ENCODE data around the gene ADAMTS9. TPM values are rescaled to one million over a fixed set of nuclear protein-coding genes. Genes with fewer than 3 reads are reported as not detected.

The ADAMTS9 gene
- total and polyA plus RNA-seq, 4 donors, result 1.2 to 13.8 (median 7.4) TPM

GRCh38 chr3:64495781-64496334 is 191.9 kb downstream of the ADAMTS9 start:
- Histone ChIP-seq H3K9ac (ENCODE audit: low read depth in 1 of 2, low read length in 2 of 2) (no peak overlapping the region), H3K36me3 (ENCODE audit: control insufficient read depth in 4 of 4, insufficient read depth in 3 of 4, low read depth in 1 of 4, low read length in 3 of 4) (no peaks in the 10 kb centered on the region), H3K4me3 (ENCODE audit: low read depth in 1 of 3, low read length in 3 of 3) (no peak overlapping the region), H3K4me1 (ENCODE audit: control insufficient read depth in 4 of 4, insufficient read depth in 4 of 4, low read length in 3 of 4) (no peaks in the 10 kb centered on the region), H3K9me3 (ENCODE audit: control insufficient read depth in 4 of 4, low read length in 3 of 4) (no peaks in the 10 kb centered on the region), H3K27me3 (ENCODE audit: control insufficient read depth in 4 of 4, insufficient read depth in 4 of 4, low read length in 3 of 4) (no peaks in the 10 kb centered on the region), H3K27ac (ENCODE audit: low read depth in 1 of 2, low read length in 2 of 2) (no peak overlapping the region)
- TF ChIP-seq RXRA (IDR thresholded peaks at IDR 0.05) (no peak), HNF4G (IDR thresholded peaks at IDR 0.05) (no peak), FOXA2 (IDR thresholded peaks at IDR 0.05) (no peak), SP1 (IDR thresholded peaks at IDR 0.05) (no peak), FOXA1 (IDR thresholded peaks at IDR 0.05) (no peak), MAX (IDR thresholded peaks at IDR 0.05) (no peak), NR2F2 (IDR thresholded peaks at IDR 0.05) (no peak)
- WGBS, result 94% methylated on average over 2 of the region's 2 CpGs
- DNase-seq (ENCODE audit: low spot score), result no peak

- H3K4me1 ChIP-seq (ENCODE audit: control insufficient read depth in 4 of 4, insufficient read depth in 4 of 4, low read length in 3 of 4), result no peaks in the 10 kb centered on the region
- no peaks in the 10 kb centered on the region for H3K9me3 ChIP-seq (ENCODE audit: control insufficient read depth in 4 of 4, low read length in 3 of 4)
- DNase-seq (ENCODE audit: low spot score), result no peak
- H3K27ac ChIP-seq (ENCODE audit: low read depth in 1 of 2, low read length in 2 of 2), result no peak overlapping the region
- H3K36me3 ChIP-seq (ENCODE audit: control insufficient read depth in 4 of 4, insufficient read depth in 3 of 4, low read depth in 1 of 4, low read length in 3 of 4), result no peaks in the 10 kb centered on the region
- WGBS, result 64% methylated on average over 4 of the region's 4 CpGs
- H3K4me3 ChIP-seq (ENCODE audit: low read depth in 1 of 3, low read length in 3 of 3), result no peak overlapping the region
- no peak overlapping the region for H3K9ac ChIP-seq (ENCODE audit: low read depth in 1 of 2, low read length in 2 of 2)
- TF ChIP-seq GABPA (IDR thresholded peaks at IDR 0.05 in 1 of 2, conservative IDR thresholded peaks at IDR 0.05 in 1 of 2) (no peak), ZBTB33 (IDR thresholded peaks at IDR 0.05) (no peak), FOXA1 (IDR thresholded peaks at IDR 0.05) (no peak), HNF4A (conservative IDR thresholded peaks at IDR 0.05) (no peak), JUND (IDR thresholded peaks at IDR 0.05) (no peak), RXRA (IDR thresholded peaks at IDR 0.05) (no peak), CTCF (IDR thresholded peaks at IDR 0.05; ENCODE audit: low read depth, low read length, missing input control) (no peak)
- H3K27me3 ChIP-seq (ENCODE audit: control insufficient read depth in 4 of 4, insufficient read depth in 4 of 4, low read length in 3 of 4), result no peaks in the 10 kb centered on the region
These were observed 192.5 kb downstream of the ADAMTS9 start for GRCh38 chr3:64495121-64495780.

GRCh38 chr3:64494526-64494925 is 193.3 kb downstream of the ADAMTS9 start:
- Histone ChIP-seq H3K27ac (ENCODE audit: low read depth in 1 of 2, low read length in 2 of 2) (no peak overlapping the region), H3K4me3 (ENCODE audit: low read depth in 1 of 3, low read length in 3 of 3) (no peak overlapping the region), H3K9ac (ENCODE audit: low read depth in 1 of 2, low read length in 2 of 2) (no peak overlapping the region), H3K36me3 (ENCODE audit: control insufficient read depth in 4 of 4, insufficient read depth in 3 of 4, low read depth in 1 of 4, low read length in 3 of 4) (no peaks in the 10 kb centered on the region), H3K27me3 (ENCODE audit: control insufficient read depth in 4 of 4, insufficient read depth in 4 of 4, low read length in 3 of 4) (peaks cover 0 to 5% (median 0%) of the 10 kb centered on the region in 4 donors), H3K4me1 (ENCODE audit: control insufficient read depth in 4 of 4, insufficient read depth in 4 of 4, low read length in 3 of 4) (no peaks in the 10 kb centered on the region), H3K9me3 (ENCODE audit: control insufficient read depth in 4 of 4, low read length in 3 of 4) (no peaks in the 10 kb centered on the region)
- TF ChIP-seq ATF3 (IDR thresholded peaks at IDR 0.05), result no peak
- TF ChIP-seq GABPA (IDR thresholded peaks at IDR 0.05 in 1 of 2, conservative IDR thresholded peaks at IDR 0.05 in 1 of 2), result no peak
- TF ChIP-seq FOXA1 (IDR thresholded peaks at IDR 0.05), result no peak
- TF ChIP-seq RXRA (IDR thresholded peaks at IDR 0.05), result no peak
- TF ChIP-seq FOXA2 (IDR thresholded peaks at IDR 0.05), result no peak
- no peak for TF ChIP-seq NR2F2 (IDR thresholded peaks at IDR 0.05)
- TF ChIP-seq EGR1 (IDR thresholded peaks at IDR 0.05; ENCODE audit: low read depth in 2 of 2), result no peak
- TF ChIP-seq HNF4A (conservative IDR thresholded peaks at IDR 0.05), result no peak
- 93% methylated on average over 2 of the region's 2 CpGs for WGBS
- DNase-seq (ENCODE audit: low spot score), result no peak

All from liver (tissue), 9 donors.